Measurements from ENCODE around the gene MTREX. TPM values are rescaled to one million over a fixed set of nuclear protein-coding genes. Genes with fewer than 3 reads are reported as not detected.

MTREX gene
- total RNA-seq, 2 experiments from 2014 or later, result 50.9 to 54.5 TPM

DNA sequence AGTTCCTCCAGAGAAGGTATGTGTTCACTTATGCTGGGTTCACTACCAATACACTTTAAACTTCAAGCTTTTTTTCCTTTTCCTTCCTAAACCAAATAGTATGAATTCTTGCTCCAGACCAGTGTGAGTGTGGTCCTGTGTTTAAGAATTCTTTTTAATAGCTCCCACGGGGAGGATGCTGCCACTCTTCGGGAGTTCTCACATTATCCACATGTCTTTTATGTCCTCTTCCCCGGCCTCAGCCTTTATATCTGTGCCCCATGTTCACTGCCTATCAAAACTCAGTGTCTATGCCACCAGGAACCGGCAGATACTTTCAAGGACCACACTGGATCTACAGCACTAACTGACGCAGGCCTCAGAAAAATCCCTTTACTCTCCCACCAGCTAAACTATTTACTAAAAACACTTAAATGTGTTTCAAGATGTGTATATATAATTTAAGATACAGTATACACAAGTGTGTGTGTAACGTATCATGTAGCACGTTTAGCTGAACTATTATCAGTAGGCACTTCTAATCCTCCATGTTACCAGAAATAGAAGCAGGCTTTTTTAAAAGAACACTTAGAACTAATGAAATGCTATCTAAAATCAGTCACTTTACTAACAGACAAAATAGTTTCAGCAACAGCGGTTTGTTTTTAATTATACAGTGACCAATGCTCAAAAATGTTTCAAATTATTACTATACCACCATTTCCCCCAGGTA is 139.0 kb downstream of the MTREX start:
- no peak for ATAC-seq (ENCODE audit: poor library complexity)
- no peak overlapping the region for H3K4me3 ChIP-seq (ENCODE audit: low read length)
- H3K9me3 Mint-ChIP-seq, result no peaks in the 10 kb centered on the region
- no peak overlapping the region for H3K27ac Mint-ChIP-seq
- peaks cover 5% of the 10 kb centered on the region for H3K36me3 Mint-ChIP-seq (ENCODE audit: low read depth)
- no peak overlapping the region for H3K27ac ChIP-seq (ENCODE audit: low read depth in 1 of 2, low read length in 2 of 2)
- DNase-seq, result no peak
- CTCF ChIA-PET, result interaction anchor here (1.3 kb wide), 1 partner anchor 30 kb away, joined by 3 read pairs; no protein-coding TSS in a partner anchor
- H3K4me3 Mint-ChIP-seq, result no peak overlapping the region
- POLR2A ChIA-PET, result no interaction called here
- intact Hi-C loops (cut with DNase I, micrococcal nuclease), result no loop called here
- H3K27me3 ChIP-seq (ENCODE audit: control insufficient read depth in 1 of 2, insufficient read depth in 2 of 2, low read length in 2 of 2), result no peaks in the 10 kb centered on the region
- H3K4me1 ChIP-seq (ENCODE audit: insufficient read depth, low read length), result no peaks in the 10 kb centered on the region
- TF ChIP-seq, protein P1, sequence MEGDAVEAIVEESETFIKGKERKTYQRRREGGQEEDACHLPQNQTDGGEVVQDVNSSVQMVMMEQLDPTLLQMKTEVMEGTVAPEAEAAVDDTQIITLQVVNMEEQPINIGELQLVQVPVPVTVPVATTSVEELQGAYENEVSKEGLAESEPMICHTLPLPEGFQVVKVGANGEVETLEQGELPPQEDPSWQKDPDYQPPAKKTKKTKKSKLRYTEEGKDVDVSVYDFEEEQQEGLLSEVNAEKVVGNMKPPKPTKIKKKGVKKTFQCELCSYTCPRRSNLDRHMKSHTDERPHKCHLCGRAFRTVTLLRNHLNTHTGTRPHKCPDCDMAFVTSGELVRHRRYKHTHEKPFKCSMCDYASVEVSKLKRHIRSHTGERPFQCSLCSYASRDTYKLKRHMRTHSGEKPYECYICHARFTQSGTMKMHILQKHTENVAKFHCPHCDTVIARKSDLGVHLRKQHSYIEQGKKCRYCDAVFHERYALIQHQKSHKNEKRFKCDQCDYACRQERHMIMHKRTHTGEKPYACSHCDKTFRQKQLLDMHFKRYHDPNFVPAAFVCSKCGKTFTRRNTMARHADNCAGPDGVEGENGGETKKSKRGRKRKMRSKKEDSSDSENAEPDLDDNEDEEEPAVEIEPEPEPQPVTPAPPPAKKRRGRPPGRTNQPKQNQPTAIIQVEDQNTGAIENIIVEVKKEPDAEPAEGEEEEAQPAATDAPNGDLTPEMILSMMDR (IDR thresholded peaks at IDR 0.05), result no peak
- H3K27me3 Mint-ChIP-seq, result no peaks in the 10 kb centered on the region
- peaks cover 3% of the 10 kb centered on the region for H3K4me1 Mint-ChIP-seq (ENCODE audit: low read depth)
- H3K36me3 ChIP-seq (ENCODE audit: insufficient read depth, low read length), result no peaks in the 10 kb centered on the region
- H3K9me3 ChIP-seq (ENCODE audit: control insufficient read depth in 1 of 2, insufficient read depth in 1 of 2, low read length in 2 of 2), result no peaks in the 10 kb centered on the region

DNA sequence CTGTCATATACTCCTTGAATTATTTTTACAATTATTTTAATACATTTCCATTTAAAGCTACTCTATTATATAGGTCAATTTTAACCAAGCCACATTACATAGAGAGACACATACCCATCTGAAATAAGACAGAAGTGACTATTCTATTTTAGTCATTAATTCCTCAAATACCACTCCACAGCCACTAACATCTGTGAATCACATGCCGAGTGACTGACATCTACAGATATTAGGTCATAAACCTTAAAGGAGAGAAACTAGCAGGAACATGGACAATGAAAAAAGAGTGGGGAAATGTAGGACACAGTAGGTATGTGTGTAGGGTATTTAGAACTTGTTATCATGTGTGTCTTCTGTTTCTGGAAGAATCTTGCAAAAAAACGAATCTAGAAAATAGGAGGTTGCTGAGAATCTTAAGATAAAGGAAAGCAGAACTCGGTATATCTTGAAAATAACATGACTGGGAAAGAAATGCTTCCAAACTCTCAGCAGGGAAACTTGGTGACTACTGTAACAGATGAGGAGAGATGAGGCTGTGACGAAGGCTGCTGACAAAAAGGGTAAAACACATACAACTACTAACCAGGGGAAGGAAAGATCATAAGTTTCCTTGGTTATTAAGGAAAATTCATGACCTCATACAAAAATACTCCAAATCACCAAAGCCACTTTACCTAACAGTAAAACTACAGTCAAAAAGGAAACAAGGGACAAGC is 142.4 kb downstream of the MTREX start:
- H3K27me3 Mint-ChIP-seq, result no peaks in the 10 kb centered on the region
- CTCF ChIA-PET, result no interaction called here

DNA sequence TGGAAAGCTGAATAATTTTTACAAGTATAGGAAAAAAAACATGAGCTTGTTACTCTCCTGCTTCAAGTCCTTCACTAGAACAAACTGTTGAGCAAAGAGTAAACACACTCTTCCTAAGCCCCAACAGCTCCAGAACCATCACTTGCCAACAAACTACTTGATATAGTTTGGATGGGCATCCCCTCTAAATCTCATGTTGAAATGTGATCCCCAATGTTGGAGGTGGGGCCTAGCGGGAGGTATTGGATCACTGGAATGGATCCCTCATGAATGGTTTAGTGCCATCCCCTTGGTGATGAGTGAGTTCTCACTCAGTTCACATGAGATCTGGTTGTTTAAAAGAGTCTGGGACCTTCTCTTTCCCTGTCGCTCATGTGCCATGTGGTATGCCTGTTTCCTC is 144.2 kb downstream of the MTREX start:
- Histone ChIP-seq H3K36me3 (ENCODE audit: insufficient read depth, low read length) (no peaks in the 10 kb centered on the region), H3K4me3 (ENCODE audit: low read length) (no peak overlapping the region), H3K4me1 (ENCODE audit: insufficient read depth, low read length) (no peaks in the 10 kb centered on the region), H3K27me3 (ENCODE audit: control insufficient read depth in 1 of 2, insufficient read depth in 2 of 2, low read length in 2 of 2) (no peaks in the 10 kb centered on the region), H3K27ac (ENCODE audit: low read depth in 1 of 2, low read length in 2 of 2) (no peak overlapping the region), H3K9me3 (ENCODE audit: control insufficient read depth in 1 of 2, insufficient read depth in 1 of 2, low read length in 2 of 2) (no peaks in the 10 kb centered on the region)
- no peak for ATAC-seq (ENCODE audit: poor library complexity)
- no peak for DNase-seq
- no peak overlapping the region for H3K4me3 Mint-ChIP-seq
- ChIA-PET CTCF (no interaction called here), POLR2A (no interaction called here)
- no peaks in the 10 kb centered on the region for H3K27me3 Mint-ChIP-seq
- no peaks in the 10 kb centered on the region for H3K4me1 Mint-ChIP-seq (ENCODE audit: low read depth)
- TF ChIP-seq, protein P1 (IDR thresholded peaks at IDR 0.05), result no peak
- H3K36me3 Mint-ChIP-seq (ENCODE audit: low read depth), result peaks cover 10% of the 10 kb centered on the region
- H3K27ac Mint-ChIP-seq, result no peak overlapping the region
- intact Hi-C loops (cut with DNase I, micrococcal nuclease), result no loop called here
- no peaks in the 10 kb centered on the region for H3K9me3 Mint-ChIP-seq

More for the DNA sequence above, 142.4 kb downstream of the MTREX start:
- POLR2A ChIA-PET, result no interaction called here
- Histone ChIP-seq H3K36me3 (ENCODE audit: insufficient read depth, low read length) (no peaks in the 10 kb centered on the region), H3K27ac (ENCODE audit: low read depth in 1 of 2, low read length in 2 of 2) (no peak overlapping the region), H3K9me3 (ENCODE audit: control insufficient read depth in 1 of 2, insufficient read depth in 1 of 2, low read length in 2 of 2) (no peaks in the 10 kb centered on the region), H3K4me1 (ENCODE audit: insufficient read depth, low read length) (no peaks in the 10 kb centered on the region), H3K4me3 (ENCODE audit: low read length) (no peak overlapping the region), H3K27me3 (ENCODE audit: control insufficient read depth in 1 of 2, insufficient read depth in 2 of 2, low read length in 2 of 2) (no peaks in the 10 kb centered on the region)
- H3K27ac Mint-ChIP-seq, result no peak overlapping the region
- ATAC-seq (ENCODE audit: poor library complexity) (no peak), DNase-seq (no peak)
- TF ChIP-seq, protein P1 (IDR thresholded peaks at IDR 0.05), result no peak
- H3K9me3 Mint-ChIP-seq, result no peaks in the 10 kb centered on the region
- no peak overlapping the region for H3K4me3 Mint-ChIP-seq
- H3K4me1 Mint-ChIP-seq (ENCODE audit: low read depth), result no peaks in the 10 kb centered on the region
- H3K36me3 Mint-ChIP-seq (ENCODE audit: low read depth), result peaks cover 10% of the 10 kb centered on the region
- intact Hi-C loops (cut with DNase I, micrococcal nuclease), result no loop called here
